ENCODE measurements around the gene ECE2.

ECE2 gene

DNA sequence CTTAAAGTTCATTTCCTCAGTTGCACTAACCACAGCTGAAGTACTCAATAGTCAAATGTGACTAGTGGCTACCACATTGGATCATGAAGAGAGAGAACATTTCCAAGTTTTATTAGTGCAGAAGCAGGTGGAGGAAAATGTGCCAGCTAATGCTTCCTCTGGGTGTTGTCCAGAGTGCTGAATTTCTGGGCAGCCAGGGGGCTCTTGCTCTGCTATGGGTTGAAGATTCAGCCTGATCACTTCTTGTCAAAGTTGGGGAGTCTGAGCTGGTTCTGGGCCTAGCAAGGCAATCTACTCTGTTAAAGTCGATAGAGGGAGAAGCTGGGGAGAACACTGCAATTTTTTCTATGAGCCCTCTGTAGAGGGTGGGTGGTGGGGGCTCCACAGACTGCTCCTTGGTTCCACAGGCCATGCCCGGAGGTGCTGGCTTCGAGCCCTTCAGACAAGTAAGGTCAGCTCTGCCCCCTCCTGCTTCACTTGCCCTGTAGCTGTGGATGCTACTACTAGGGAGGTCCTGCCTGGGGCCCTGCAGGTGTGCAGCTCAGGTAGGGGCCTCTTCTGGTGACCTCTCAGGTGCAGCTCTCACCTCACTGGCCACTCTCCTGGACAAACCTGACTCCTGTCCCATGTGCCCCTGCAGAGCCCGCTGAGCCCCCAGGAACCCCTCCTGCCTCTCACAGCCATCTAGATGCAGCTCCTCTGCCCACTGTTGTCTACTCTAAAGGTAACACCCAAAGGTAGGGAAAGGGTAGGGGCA is 35.3 kb upstream of the ECE2 start:
- no peak for FAIRE-seq

DNA sequence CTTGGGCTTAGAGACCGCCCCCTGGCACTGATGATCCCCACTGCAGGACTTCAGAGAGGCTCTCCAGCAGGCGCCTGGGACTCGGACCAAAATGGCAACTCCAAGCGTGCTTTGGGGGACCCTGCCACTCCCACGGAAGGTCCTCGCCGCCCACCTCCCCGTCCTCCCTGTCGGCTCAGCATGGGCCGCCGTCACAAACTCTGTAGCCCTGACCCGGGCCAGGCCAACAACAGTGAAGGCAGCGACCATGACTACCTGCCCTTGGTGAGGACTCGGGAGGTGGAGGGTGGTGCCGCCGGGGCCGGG is 34.7 kb upstream of the ECE2 start:
- FAIRE-seq (no peak), DNase-seq (ENCODE audit: insufficient read length, low spot score) (no peak)

More for the DNA sequence above, 35.3 kb upstream of the ECE2 start:
- DNase-seq (ENCODE audit: insufficient read length, low spot score) = no peak

GRCh38 chr3:184241447-184242296 is 34.1 kb upstream of the ECE2 start:
- FAIRE-seq = no peak
- no peak for DNase-seq (ENCODE audit: insufficient read length, low spot score)

- no peak for FAIRE-seq
- DNase-seq (ENCODE audit: insufficient read length, low spot score) = no peak
These were observed 33.5 kb upstream of the ECE2 start for GRCh38 chr3:184242297-184242685.

GRCh38 chr3:184248454-184249411 is 27.1 kb upstream of the ECE2 start, which contains the start of gene ALG3:
Gene ALG3, minus strand, starts transcription at chr3:184248962. Its CDS starts 22 bp downstream, at chr3:184248940.
- DNase-seq (ENCODE audit: insufficient read length, low spot score) (peak; percentile 86), FAIRE-seq (peak; percentile 78)

- DNase-seq (ENCODE audit: insufficient read length, low spot score) = peak; percentile 92
- FAIRE-seq = peak; percentile 88
These were observed 26.2 kb upstream of the ECE2 start, which contains the start of gene EEF1AKMT4 for GRCh38 chr3:184249412-184250166. Gene EEF1AKMT4, plus strand, starts transcription at chr3:184249672. Its CDS starts 23 bp downstream, at chr3:184249695.

DNA sequence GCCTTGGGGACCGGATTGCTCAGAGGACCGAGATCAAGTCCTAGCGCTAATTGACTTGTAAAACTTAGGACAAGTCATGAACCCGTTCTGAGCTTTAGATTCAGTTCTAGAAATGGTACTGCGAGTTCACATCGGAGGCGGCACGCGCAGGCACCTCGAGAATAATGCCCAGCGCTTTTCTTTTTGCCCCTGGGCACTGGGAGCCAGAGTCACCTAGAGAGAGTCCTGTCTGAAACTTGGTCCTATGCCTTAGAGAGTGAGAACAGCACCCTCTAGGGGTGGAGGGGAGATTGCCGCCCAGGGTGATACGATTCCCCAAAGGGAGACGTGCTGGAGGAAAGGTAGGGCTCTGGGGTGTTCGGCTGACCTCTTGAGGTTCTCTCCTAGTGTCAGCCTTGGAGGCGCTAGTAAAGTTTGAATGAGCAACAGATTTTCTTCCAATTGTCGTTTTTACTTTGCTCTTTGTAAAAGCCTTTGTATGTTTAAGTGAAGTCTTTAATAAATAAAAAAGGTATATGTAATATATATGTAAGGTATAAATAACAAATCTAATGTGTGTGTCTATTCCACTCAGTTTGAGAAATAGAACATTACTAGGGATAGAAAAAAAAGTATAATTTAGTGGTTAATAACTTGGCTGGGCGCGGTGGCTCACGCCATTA is 25.5 kb upstream of the ECE2 start:
- FAIRE-seq (peak; percentile 84), DNase-seq (ENCODE audit: insufficient read length, low spot score) (peak; percentile 90)

- DNase-seq (ENCODE audit: insufficient read length, low spot score) = no peak
- no peak for FAIRE-seq
These were observed 20.4 kb upstream of the ECE2 start for GRCh38 chr3:184255291-184256039.

DNA sequence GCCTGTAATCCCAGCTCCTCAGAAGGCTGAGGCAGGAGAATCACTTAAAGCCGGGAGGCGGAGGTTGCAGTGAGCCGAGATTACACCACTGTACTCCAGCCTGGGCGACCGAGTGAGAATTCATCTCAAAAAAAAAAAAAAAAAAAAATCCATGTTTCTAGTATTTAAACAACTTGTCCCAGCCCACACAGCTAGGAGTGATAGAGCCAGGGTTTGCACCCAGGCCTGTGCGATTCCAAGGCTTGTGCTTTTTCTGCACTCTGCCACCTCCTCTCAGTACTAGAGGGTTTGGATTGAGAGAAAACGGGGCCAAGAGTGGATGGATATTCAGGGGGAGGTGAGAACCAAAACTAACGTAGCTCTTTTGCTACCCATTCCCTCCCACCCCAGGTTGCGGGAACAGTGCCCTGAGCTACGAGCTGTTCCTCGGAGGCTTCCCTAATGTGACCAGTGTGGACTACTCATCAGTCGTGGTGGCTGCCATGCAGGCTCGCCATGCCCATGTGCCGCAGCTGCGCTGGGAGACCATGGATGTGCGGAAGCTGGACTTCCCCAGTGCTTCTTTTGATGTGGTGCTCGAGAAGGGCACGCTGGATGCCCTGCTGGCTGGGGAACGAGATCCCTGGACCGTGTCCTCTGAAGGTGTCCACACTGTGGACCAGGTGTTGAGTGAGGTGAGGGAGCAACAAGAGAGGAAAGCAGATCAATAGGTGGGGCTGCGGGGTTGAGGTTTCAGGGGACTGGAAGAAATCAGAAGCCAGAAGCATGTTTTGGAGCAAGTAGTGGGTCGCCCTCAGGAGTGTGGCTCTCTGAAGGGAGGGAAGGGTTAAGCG is 18.5 kb upstream of the ECE2 start:
- DNase-seq (ENCODE audit: insufficient read length, low spot score) = no peak
- FAIRE-seq = no peak

DNA sequence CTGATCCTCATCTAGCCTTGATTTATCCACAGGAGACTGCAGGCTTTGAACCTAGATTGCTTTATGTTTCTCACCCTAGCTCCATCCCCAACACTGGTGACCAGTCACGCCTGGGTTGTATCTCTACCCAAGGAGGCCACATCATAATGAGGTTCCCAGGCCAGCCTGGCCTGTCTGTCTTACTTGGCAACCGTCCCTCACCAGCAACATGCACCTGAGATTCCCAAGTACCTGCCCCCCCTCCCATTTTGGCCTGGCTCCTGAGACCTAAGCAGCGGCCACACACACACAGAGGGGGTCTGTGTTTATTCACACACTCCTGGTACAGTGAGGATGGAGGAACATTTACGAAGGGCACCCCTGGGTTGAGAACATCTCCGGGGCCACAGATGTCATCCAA is 16.9 kb upstream of the ECE2 start:
- DNase-seq (ENCODE audit: insufficient read length, low spot score) (no peak), FAIRE-seq (no peak)

DNA sequence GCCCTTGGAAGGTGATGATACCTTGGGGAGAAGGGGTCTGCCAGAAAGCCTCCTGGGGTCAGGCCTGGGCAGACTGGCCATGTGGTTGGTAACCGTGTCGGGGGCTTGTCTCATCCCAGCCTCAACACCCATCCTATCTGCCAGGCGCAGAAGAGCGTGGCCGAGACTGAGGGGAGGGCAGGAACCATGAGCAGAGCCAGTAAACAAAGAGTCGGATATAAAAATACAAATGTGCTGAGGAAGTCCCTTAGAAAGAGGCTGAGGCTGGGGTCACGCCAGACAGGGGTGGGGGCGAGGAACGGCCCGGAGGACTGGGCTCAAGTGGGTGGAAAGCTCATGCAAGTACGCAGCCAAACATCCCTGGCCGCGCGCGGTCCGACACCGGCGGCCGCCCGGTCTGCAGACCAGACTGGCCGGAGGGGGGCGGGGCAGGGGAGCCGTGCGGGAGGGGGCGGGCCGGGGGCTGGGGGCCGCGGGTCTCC is 16.4 kb upstream of the ECE2 start:
- DNase-seq (ENCODE audit: insufficient read length, low spot score) (no peak), FAIRE-seq (no peak)

DNA sequence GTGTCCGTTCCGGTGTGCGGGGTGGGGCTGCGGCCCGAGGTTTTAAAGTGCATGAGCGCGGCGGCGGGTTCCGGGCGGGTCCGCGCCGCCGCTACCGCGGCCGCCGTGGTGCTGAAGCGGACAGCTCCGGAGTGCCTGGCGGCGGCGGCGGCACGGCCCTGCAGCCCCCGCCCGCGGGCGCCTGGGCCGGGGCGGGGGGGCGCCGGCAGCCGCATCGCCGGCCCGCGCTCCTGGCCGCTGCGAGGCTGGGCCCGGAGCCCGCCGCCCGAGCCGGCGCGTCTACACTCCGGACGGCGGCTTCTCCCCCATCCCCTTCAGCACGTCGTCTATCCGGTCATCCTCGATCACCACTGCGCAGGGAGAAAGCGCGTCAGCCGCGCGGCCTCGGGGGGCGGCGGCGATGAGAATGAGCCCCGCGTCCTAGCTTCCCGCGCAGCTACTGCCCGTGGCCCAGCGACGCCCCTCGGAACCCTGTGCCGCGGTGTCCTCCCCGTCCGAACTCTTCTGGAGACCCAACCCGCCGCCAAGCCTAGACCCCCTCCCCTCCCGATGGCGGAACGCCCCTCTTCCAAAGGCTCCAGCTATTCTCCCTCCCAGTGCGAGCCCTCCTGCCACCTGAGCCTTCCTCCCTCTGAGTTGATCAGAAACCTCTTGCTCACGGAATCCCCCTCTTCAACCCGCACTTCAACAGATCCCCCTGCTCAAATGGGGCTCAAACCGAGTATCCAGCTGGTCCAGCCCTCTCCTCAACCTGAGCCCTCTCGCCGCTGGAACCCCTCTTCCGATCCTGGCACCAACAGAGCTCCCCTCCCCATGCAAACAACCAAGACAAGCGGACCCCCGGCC is 15.7 kb upstream of the ECE2 start:
- no peak for FAIRE-seq
- DNase-seq (ENCODE audit: insufficient read length, low spot score) = peak; percentile 64

DNA sequence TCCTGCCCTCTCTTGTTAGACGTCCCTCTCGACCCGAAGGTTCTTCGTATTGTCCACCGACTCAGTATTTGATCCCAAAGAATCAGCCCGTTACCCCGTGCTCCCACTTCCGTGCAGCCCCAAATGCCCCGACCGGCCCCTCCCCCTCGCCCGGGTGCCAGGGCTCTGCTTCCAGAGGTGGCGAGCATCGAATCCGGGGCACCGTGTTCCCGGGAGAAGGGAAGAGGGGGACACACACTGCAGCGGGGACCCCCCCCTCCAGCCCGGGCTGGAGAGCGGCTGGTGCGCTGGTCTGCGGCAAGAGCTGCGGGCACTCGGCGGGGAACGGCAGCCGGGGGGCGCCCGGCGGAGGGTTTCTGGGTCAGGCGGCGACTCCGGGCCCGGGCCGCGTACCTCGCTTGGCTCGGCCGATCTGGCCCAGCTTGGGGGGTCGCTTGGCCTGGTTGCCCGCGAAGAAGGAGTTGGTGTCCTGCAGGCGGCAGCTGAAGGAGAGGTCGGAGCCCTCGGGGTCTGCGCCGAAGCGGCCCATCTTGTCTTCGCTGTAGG is 15.0 kb upstream of the ECE2 start:
- FAIRE-seq (no peak), DNase-seq (ENCODE audit: insufficient read length, low spot score) (no peak)

GRCh38 chr3:184261270-184261853 is 14.5 kb upstream of the ECE2 start, which contains the start of gene CAMK2N2:
Gene CAMK2N2, minus strand, starts transcription at chr3:184261553. Its CDS starts 268 bp downstream, at chr3:184261285.
- peak; percentile 88 for DNase-seq (ENCODE audit: insufficient read length, low spot score)
- no peak for FAIRE-seq

DNA sequence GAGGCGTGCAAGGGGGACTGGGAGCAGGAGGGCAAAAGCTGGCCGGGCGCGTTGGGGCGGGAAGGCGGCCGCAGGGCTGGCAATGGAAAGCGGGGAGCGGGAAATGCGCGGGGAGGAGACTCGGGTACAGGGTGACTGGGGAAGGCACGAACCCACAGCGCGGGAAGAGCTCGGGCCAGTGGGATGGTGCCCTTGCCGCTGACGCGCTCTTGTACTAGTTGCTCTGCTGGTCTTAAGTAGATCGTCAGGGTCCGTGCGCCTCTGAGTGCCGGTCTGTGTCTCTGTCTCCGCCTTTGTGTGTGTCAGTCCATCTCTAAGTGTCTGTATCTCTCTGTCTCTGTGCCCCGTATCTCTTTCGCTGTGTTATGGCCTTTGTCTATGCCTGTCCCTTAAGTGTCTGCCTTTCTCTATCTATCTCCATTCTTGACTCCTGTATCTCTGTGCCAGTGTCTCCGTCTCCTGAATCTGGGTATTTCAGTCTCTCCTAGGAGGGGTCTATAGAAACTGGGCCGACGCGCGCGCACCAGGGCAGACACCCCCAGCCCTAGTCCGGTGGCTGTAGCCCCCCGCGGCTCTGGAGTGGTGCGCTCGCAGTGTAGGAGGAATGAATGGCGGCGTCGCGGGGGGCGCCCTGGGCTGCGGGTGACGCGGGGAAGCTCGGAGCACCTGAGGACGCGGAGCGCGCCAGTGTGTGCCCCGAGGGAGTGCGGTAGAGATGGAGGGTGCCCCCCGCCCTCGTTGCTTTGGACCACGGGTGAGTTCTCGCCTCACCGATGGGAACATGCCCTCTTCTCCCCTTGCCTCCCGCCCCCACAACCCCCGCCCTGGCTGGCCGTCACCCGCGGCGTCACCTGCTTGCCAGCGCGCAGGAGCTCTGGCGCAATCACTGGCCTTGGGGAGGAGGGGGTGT is 13.7 kb upstream of the ECE2 start:
- peak; percentile 50 for DNase-seq (ENCODE audit: insufficient read length, low spot score)
- FAIRE-seq = no peak

Data from GM19239 (cell line).